ENCODE data around the gene EFCAB11. TPM values are rescaled to one million over a fixed set of nuclear protein-coding genes. Genes with fewer than 3 reads are reported as not detected.

Gene EFCAB11
- polyA plus RNA-seq, 1 donor (not counting 4 experiments of a cell fraction or from before 2014, with no cell fraction given), result 12.9 TPM

DNA sequence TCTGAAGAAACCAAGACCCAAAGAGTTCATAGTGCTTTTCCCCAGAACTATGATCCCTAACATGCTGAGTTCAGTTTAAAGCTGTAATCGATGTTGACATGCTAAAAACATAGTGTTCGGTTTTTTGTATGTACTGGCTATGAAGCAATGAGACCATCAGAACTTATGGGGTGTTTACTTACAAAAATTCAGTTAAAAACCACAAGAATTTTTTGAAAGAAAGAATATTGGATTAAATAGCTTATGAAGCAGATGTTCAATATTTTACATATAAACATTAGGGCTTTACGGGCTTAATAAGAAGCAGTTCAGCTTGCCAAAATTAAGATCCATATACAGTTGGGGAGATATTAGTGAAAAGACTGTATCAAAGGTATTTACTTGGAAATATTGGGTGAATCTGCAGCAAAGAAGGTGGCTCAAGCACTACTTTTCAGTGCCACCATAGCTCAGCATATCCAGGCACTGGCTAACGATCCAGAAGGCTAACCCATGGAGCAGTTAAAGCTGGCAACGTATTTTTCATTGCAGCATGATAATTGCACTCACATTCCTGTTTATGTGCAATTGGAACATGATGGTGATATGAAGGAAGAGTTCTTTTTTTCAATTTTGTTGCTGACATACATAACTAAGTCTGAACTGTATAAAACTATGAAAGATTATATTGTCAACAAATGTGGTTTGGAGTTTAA is 125.9 kb downstream of the EFCAB11 start:
- dilution Hi-C loops (cut with MboI; ENCODE audit: extremely low pct_ligation_motif_present, low sequenced_read_pairs), result no loop called here
- Histone ChIP-seq H2AFZ (ENCODE audit: control insufficient read depth, low read length) (no peak overlapping the region), H3K36me3 (ENCODE audit: control insufficient read depth in 2 of 2, extremely low read depth in 1 of 2, insufficient read depth in 2 of 2, low read length in 2 of 2) (no peaks in the 10 kb centered on the region), H4K20me1 (ENCODE audit: control insufficient read depth, extremely low read depth, insufficient read depth, low read length) (no peaks in the 10 kb centered on the region), H3K27me3 (ENCODE audit: control insufficient read depth, extremely low read depth, insufficient read depth, low read length) (no peaks in the 10 kb centered on the region), H3K9me1 (ENCODE audit: control insufficient read depth, extremely low read depth, insufficient read depth, low read length) (no peaks in the 10 kb centered on the region), H3K9ac (ENCODE audit: control insufficient read depth, extremely low read depth, insufficient read depth, low read length) (no peak overlapping the region), H3K4me1 (ENCODE audit: control insufficient read depth, extremely low read depth, insufficient read depth, low read length) (peaks cover 11% of the 10 kb centered on the region), H3K9me3 (ENCODE audit: control insufficient read depth, low read depth, low read length) (no peaks in the 10 kb centered on the region), H3K27ac (ENCODE audit: control insufficient read depth, insufficient read depth, low read length) (no peak overlapping the region), H3K79me2 (ENCODE audit: control insufficient read depth, insufficient read depth, low read length) (no peaks in the 10 kb centered on the region), H3K4me3 (ENCODE audit: control insufficient read depth in 2 of 3, extremely low read depth in 1 of 3, insufficient read depth in 2 of 3, low read depth in 1 of 3, low read length in 3 of 3) (no peak overlapping the region), H3K4me2 (ENCODE audit: control insufficient read depth, extremely low read depth, insufficient read depth, low read depth, low read length) (no peak overlapping the region)
- no peak for TF ChIP-seq EZH2 (IDR thresholded peaks at IDR 0.05; ENCODE audit: low read length)
- TF ChIP-seq, protein P1, sequence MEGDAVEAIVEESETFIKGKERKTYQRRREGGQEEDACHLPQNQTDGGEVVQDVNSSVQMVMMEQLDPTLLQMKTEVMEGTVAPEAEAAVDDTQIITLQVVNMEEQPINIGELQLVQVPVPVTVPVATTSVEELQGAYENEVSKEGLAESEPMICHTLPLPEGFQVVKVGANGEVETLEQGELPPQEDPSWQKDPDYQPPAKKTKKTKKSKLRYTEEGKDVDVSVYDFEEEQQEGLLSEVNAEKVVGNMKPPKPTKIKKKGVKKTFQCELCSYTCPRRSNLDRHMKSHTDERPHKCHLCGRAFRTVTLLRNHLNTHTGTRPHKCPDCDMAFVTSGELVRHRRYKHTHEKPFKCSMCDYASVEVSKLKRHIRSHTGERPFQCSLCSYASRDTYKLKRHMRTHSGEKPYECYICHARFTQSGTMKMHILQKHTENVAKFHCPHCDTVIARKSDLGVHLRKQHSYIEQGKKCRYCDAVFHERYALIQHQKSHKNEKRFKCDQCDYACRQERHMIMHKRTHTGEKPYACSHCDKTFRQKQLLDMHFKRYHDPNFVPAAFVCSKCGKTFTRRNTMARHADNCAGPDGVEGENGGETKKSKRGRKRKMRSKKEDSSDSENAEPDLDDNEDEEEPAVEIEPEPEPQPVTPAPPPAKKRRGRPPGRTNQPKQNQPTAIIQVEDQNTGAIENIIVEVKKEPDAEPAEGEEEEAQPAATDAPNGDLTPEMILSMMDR (optimal IDR thresholded peaks at IDR 0.05 in 1 of 3, IDR thresholded peaks at IDR 0.05 in 1 of 3, conservative IDR thresholded peaks at IDR 0.05 in 1 of 3; ENCODE audit: extremely low read depth in 1 of 3, insufficient read depth in 2 of 3, low read length in 3 of 3), result no peak
- FAIRE-seq (no peak), DNase-seq (ENCODE audit: low read depth, low spot score) (no peak)

DNA sequence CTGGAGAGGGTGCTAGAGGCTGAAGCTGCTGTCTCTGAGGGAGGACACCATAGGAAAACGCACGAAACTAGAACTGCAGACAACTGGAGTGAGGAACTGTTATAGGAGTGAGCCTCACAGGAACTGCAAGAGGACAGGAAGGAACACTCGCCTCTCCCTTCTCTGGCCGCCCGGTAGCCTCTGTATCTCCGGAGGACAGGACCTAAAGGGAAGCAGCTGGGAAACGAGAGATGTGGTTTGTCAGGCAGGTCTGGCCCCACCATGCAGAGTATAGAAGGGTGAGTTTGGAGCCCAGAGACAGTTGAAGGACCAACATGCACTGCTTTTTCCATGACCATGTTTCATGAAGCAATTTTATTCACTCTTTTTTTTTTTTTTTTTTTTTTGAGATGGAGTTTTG is 127.3 kb downstream of the EFCAB11 start:
- no peak overlapping the region for H3K4me2 ChIP-seq (ENCODE audit: control insufficient read depth, extremely low read depth, insufficient read depth, low read depth, low read length)
- H3K9ac ChIP-seq (ENCODE audit: control insufficient read depth, extremely low read depth, insufficient read depth, low read length), result no peak overlapping the region
- dilution Hi-C loops (cut with MboI; ENCODE audit: extremely low pct_ligation_motif_present, low sequenced_read_pairs), result no loop called here
- no peaks in the 10 kb centered on the region for H3K9me1 ChIP-seq (ENCODE audit: control insufficient read depth, extremely low read depth, insufficient read depth, low read length)
- no peak for TF ChIP-seq EZH2 (IDR thresholded peaks at IDR 0.05; ENCODE audit: low read length)
- TF ChIP-seq, protein P1 (optimal IDR thresholded peaks at IDR 0.05 in 1 of 3, IDR thresholded peaks at IDR 0.05 in 1 of 3, conservative IDR thresholded peaks at IDR 0.05 in 1 of 3; ENCODE audit: extremely low read depth in 1 of 3, insufficient read depth in 2 of 3, low read length in 3 of 3), result no peak
- no peak overlapping the region for H3K27ac ChIP-seq (ENCODE audit: control insufficient read depth, insufficient read depth, low read length)
- FAIRE-seq (no peak), DNase-seq (ENCODE audit: low read depth, low spot score) (no peak)
- H3K36me3 ChIP-seq (ENCODE audit: control insufficient read depth in 2 of 2, extremely low read depth in 1 of 2, insufficient read depth in 2 of 2, low read length in 2 of 2), result no peaks in the 10 kb centered on the region
- no peak overlapping the region for H3K4me3 ChIP-seq (ENCODE audit: control insufficient read depth in 2 of 3, extremely low read depth in 1 of 3, insufficient read depth in 2 of 3, low read depth in 1 of 3, low read length in 3 of 3)
- no peaks in the 10 kb centered on the region for H3K9me3 ChIP-seq (ENCODE audit: control insufficient read depth, low read depth, low read length)
- H3K79me2 ChIP-seq (ENCODE audit: control insufficient read depth, insufficient read depth, low read length), result no peaks in the 10 kb centered on the region
- no peak overlapping the region for H2AFZ ChIP-seq (ENCODE audit: control insufficient read depth, low read length)
- no peaks in the 10 kb centered on the region for H3K27me3 ChIP-seq (ENCODE audit: control insufficient read depth, extremely low read depth, insufficient read depth, low read length)
- no peaks in the 10 kb centered on the region for H4K20me1 ChIP-seq (ENCODE audit: control insufficient read depth, extremely low read depth, insufficient read depth, low read length)
- peaks cover 5% of the 10 kb centered on the region for H3K4me1 ChIP-seq (ENCODE audit: control insufficient read depth, extremely low read depth, insufficient read depth, low read length)
